HG03025 (cell line): ENCODE results near the gene METRN.
"Not testable (repeated sequence)": the region's sequence is repeated elsewhere in the genome, so short reads cannot be mapped to it uniquely, and the experiment has no call there.

Experiments
- ATAC-seq: cut with Tn5 transposase; IDR thresholded peaks from one replicate; pipeline ENCODE4 v1.9.1; 2021; ENCODE audit warnings: mild to moderate bottlenecking, moderate library complexity; ENCODE audit not compliant: unreplicated experiment, low FRiP score

The METRN gene

GRCh38 chr16:689175-689897 is 25.6 kb upstream of the METRN start:
- no peak for ATAC-seq

- not testable (repeated sequence) for ATAC-seq
These were observed 23.7 kb upstream of the METRN start for GRCh38 chr16:691242-691641.

GRCh38 chr16:692356-693108 is 22.4 kb upstream of the METRN start:
- ATAC-seq = no peak

GRCh38 chr16:693364-693763 is 21.6 kb upstream of the METRN start:
- no peak for ATAC-seq

GRCh38 chr16:693766-694165 is 21.2 kb upstream of the METRN start:
- ATAC-seq = no peak

- no peak for ATAC-seq
These were observed 20.6 kb upstream of the METRN start for GRCh38 chr16:694187-694862.

GRCh38 chr16:694863-695354 is 20.0 kb upstream of the METRN start:
- no peak for ATAC-seq

- ATAC-seq = no peak
These were observed 19.4 kb upstream of the METRN start for GRCh38 chr16:695355-696089.

GRCh38 chr16:698911-699671 is 15.8 kb upstream of the METRN start:
- ATAC-seq = no peak

GRCh38 chr16:700684-701584 is 14.0 kb upstream of the METRN start:
- ATAC-seq = no peak

GRCh38 chr16:702341-702740 is 12.6 kb upstream of the METRN start:
- ATAC-seq = no peak

- ATAC-seq = no peak
These were observed 11.5 kb upstream of the METRN start for GRCh38 chr16:703406-703805.

GRCh38 chr16:704047-704446 is 10.9 kb upstream of the METRN start:
- no peak for ATAC-seq

GRCh38 chr16:704552-705380 is 10.2 kb upstream of the METRN start:
- no peak for ATAC-seq

- no peak for ATAC-seq
These were observed 9.3 kb upstream of the METRN start, which contains the start of gene FBXL16 for GRCh38 chr16:705431-706188. TSS of gene FBXL16 (minus strand) at chr16:705801. CDS start at chr16:697405, 8,396 bp downstream.

- no peak for ATAC-seq
These were observed 8.5 kb upstream of the METRN start for GRCh38 chr16:706189-707061.
